Stimulated activated CD8-positive, alpha-beta memory T cell treated with anti-CD3 and anti-CD28 coated beads, Interleukin-12 subunit alpha, Interleukin-12 subunit beta, amount 100 ng/mL, for 1 hour (primary cell): ENCODE measurements around the gene PPP1R1A.

ENCODE experiments used
- DNase-seq: peaks from one replicate; pipeline ENCODE4 v3.0.0-alpha.2; 2020; ENCODE audit warnings: low read depth

PPP1R1A gene, protein sequence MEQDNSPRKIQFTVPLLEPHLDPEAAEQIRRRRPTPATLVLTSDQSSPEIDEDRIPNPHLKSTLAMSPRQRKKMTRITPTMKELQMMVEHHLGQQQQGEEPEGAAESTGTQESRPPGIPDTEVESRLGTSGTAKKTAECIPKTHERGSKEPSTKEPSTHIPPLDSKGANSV

DNA sequence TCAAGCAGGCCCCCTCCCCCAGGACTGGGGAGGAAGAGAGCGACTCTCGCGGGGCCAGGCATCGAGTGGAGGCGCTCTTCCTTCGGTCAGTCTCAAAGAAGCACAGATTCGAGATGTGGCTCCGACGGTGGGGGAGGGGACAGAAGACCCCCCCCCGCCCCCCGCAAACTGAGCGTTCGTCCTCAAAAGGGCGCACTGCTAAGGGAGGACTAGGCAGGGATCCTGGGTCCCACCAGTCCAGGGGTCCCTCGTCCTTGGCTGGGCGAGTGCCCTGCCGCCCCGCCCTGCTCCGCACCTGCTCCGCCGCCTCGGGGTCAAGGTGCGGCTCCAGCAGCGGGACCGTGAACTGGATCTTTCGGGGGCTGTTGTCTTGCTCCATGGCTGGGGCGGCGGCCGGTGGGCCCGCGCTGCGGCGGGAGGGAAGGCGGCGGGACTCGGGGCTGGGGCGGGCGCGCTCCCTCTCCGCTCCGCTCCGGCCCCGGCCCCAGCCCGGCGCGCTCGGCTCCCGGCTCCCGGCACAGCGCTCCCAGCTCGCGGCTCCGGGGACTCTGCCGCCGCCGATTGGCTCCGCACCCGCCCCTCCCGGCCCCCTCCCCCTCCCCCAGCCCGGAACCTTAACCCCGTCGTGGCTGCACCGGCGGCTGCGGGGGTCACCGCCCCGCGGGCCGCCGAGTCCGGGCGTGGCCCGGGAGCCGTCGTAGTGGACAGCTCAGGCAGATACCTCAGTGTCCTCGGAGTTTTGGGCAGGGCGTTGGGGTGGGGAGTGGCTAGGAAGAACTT lies at the start of gene PPP1R1A:
Gene PPP1R1A (minus strand): TSS at position 550 of the 780 bp plus-strand sequence. CDS start 171 bp downstream, at position 379.
- no peak for DNase-seq

DNA sequence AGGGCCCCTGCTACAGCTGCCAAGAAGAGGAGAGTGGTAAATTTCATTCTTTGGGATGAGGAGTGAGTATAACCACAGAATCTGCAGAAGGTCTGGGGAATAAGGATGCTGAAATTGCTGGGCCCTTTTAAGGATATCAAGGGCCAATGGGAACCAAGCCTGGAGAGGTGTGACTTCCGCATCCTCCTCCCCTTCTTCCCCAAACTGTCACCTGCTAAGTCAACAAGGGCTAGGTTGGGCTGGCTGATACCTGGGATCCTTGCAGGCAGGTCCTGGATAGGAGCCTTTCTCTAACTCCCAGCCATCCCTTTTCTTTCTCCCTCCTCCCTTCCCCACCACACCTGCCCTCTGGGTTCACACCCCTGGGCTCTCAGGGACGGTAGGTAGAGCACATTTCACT lies 46.3 kb upstream of the PPP1R1A start, which contains the start of gene LACRT:
Gene LACRT (minus strand): TSS at position 101 of the 400 bp plus-strand sequence. CDS start 54 bp downstream, at position 47.
- DNase-seq, result no peak

DNA sequence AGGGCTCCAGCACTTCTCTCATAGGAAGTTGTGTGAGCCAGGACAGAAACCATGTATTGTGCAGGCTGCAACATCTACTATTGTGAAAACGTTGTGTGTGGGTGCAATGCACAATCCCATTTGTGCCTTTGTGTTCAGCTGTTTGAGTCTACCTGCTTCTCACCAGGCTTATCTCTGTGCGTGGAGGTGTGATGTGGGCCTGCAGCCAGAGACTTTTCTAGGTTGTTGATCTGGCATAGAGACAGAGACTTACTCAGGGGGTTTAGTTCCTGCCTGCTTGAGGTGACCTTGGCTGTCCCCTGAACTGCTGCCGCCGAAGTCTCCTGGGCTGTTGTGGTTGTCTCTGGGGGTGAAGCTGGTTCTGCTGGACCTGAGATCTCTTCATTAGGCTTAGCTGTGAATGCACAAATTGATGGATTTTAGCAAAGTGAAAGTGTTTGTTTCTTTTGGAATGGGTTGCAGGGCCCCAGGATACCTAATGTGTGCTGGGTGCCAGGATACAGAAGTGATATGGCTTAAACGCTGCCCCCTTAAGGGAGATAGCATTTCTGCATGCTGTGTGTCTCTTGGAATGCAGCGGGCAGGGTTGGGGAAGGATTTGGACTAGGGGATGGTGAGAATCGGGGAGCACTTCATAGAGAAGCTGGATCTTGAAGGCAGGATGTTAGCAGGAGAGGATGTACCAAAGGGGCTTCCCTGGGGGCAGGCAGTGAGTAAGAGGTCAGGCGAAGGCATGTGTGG lies 43.7 kb upstream of the PPP1R1A start:
- no peak for DNase-seq

DNA sequence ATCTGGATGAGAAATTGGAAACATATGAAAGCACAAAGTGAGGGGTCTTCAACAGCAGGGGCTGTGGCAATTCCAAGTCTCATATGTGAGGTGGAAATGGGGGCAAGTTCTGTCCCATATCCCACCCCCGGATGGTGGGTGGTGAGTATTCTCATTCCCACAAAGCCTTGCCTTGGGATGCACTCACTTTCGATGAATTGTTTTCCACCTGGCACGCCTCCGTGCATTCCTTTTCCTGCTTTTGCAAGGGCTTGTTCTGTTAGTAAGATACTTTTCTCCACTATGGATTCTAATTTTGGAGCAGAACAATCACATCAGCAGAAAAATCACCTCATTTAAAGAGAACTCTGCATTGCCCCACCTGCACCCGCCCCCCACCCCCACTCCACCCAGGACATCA lies 43.1 kb upstream of the PPP1R1A start:
- DNase-seq, result no peak

DNA sequence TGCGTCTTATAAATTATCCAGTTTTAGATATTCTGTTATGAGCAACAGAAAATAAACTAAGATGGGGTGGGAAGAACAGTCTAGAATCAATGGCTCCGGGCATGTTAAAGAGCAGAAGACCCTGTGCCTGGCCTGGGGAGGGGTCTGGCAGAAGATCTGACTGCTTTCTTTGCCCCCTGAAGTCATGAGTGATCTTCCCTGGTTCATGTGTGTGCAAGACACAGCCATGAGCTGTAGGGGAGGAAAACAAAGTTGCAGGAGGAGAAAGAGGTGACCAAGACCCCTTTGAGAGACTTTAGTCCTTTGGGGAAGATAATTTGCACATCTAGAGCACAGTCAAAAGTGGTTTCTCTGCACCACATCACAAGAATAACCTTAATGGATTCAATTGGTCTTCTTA lies 41.5 kb upstream of the PPP1R1A start:
- DNase-seq, result no peak

DNA sequence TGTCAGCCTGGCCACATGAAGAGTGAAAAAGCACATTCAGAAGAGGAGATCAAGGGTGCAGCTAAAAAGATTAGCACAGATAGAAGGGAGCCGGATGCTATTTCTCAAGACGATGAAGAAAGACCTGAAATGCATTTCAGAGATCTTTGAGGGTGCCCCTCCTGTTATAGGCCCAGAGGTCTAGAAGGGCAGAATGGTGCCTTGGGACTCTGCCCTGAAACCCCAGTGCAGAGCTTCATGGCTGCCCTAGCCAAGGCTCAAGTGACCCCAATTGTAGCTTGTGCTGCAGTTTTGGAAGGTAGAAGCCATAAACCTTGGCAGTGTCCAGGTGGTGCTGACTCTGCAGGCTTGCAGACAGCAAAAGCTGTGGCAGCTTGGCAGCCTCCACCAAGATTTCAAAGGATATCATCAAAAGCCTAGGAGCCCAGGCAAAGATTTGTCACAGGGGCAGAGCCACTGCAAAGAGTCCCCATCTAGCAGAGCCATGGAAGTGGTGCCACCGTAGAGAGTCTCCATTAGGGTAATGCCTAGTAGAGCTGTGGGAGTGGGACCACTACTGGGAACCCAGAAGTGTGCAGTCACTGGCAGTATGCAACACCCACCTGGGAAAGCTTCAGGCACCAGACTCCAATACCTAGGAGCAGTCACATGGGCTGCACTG lies 39.9 kb upstream of the PPP1R1A start:
- DNase-seq, result no peak

DNA sequence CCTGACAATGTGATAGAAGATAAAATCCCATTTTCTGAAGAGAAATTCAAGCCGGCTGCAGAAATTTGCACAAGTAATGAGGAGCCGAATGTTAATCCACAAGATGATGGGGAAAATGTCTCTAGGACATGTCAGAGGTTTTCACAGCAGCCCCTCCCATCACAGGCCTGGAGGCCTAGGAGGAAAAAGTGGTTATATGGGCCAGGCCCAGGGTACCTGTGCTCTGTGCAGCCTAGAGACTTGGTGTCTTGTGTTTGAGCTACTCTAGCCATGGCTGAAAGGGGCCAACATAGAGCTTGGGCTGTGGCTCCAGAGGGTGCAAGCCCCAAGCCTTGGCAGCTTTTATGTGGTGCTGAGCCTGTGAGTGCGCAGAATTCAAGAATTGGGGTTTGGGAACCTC lies 38.8 kb upstream of the PPP1R1A start:
- DNase-seq, result no peak

DNA sequence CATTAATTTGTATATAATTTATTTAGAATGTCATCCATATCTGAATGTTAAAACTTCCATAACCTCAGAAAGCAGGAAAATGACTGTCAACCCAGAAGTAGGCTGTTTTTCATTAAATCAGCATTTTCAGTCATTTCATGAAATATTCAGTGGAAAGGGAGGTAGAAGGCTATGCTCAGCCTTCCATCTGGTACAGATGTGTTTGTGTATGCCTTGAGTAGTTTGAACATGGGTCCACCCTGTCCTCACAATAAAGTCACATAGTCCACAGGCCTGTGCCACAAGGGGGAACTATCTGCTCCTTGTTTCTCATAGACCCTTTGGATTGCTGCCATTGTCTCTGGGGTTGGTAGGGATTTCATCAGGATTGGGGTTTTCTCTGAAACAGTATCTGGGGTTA lies 37.1 kb upstream of the PPP1R1A start:
- DNase-seq, result no peak

DNA sequence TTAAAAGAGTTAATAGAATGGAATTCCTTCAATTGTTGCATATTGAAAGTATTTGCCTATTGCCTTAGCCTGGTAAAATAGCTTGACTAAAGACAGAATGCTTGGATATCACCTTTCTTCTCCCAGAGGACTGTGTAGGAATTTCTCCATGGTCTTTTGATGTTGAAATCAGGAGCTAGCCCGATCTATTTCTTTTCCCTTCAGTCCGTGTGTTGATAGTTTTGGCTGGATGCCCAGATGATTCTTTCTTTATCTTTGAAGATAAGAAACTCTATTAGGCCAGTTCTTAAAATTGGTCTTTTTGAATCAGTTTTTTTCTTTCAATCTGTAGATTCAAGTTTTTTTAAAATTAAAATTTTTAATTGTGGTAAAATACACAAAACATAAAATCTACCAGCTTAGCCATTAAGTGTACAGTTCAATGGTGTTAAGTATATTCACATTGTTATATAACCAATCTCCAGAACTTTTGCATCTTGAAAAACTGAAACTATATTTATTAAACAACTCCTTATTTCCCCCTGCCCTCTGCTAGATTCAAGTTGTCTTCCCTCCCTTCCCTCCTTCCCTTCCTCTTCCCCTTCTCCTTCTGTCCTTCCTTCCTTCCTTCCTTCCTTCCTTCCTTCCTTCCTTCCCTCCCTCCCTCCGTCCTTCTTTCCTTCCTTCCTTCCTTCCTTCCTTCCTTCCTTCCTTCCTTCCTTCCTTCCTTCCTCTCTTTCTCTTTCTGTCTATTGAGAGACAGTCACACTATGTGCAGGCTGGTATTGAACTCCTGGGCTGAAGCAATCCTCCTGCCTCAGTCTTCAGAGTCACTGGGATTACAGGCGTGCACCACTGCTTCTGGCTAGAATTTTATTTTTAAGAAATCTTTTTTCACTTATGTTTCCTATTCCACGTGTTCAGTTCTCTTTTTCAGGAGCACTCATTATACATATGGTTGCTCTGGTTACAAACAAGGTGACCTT lies 36.1 kb upstream of the PPP1R1A start:
- no peak for DNase-seq

DNA sequence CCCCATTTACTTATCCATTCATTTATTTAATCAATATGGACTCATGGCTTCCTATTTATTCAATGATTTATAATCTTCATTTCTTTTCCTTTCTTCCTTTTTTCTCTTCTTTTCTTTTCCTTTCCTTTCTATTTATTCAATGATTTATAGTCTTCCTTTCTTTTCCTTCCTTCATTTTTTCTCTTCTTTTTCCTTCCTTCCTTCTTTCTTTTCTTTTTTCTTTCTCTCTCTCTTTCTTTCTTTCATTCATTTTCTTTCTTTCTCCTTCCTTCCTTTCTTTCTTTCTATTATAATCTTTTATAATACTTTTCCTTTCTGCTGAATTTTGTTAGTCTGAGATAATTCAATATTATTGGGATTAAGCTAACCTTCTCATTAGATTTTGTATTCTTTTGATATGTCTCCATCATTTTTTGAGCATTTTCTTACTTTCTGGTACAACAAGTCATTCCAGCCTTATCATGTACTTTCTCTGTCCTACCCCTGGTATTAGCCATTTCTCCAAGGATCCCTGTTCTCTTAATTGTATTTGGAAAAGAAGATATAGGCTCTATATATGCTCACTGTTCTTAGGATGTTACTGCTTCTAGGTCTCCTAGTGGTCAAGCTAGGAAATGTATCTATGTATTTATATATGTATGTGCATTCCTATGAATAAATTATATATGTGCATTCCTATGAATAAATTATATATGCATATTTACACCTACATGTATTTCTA lies 34.2 kb upstream of the PPP1R1A start:
- DNase-seq, result no peak

DNA sequence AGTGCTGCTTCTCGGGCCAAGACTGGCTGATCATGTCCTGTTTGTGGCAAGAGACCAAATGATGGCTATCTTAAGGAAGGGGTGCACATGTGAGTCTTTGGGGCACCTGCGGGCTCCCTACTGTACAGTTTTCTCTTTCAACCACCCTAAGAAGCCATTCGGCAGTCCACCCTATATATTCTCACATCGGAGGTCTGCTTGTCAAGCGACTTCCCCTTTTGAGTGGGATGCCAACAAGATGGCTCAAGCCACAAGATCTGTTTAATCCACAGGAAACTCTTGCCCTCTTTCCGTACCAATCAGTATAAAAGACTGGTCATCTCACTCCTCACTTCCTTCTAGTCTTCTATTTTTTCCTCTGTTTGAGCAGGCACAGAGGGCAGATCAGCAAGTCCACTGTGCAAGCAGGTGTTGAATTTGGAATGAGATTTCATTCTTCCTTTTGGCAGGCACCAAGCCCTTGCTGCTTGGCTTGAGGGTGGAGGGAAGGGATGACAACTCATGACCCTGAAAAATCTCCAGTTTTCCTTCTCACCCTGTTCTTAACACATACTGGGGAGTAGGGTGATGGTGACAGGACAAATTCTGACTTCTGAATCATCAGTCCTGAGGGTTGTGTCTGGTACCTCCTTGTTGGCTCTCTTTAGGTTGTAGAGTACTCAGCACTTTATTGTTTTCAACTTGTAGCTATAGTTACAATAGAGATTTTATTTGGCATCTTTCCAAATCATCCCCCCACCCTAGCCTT lies 28.6 kb upstream of the PPP1R1A start:
- DNase-seq, result no peak

DNA sequence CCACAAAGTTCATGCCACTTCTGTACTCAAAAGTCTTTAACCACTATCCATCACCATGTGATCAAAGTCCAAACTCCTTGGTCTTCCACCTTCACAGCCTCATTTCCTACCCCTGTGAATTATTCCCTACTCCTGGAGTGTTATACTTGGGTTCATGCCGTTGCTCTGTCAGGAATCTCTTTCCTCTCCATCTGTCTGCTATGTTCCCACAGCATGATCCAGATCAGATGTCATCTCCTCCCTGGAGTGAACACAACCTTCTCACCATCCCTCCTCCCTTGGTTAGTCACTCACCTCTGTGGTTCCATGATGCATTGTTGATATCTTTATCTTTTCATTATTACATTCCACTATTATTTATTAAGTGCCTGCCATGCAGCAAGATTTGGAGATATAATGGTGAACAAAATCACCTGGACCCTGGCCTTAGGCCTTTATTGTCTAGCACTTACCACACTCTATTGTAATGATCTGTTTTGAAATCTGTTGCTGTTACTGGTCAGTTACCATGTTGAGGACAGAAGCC lies 23.8 kb upstream of the PPP1R1A start:
- no peak for DNase-seq

DNA sequence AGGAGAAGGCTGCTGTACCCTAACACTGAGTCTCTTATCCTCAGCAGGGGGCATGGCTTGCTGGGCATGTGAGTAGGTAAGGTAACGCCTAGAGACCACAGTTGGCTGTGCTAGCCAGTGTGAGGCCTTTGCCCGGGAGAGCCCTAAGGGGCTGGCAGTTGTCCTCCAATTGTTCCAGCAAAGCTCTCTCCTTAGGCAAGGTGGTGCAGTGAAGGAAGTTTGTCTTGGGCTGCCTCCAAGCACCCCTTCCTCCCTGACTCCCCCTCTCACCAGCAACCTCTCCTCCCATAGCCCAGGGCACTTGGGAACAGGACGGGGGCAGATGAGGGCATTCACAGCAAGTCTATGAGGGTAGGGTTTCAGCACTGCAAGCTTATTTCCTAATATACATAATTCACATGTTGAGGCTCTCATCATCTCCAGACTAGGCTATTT lies 23.3 kb upstream of the PPP1R1A start:
- no peak for DNase-seq

DNA sequence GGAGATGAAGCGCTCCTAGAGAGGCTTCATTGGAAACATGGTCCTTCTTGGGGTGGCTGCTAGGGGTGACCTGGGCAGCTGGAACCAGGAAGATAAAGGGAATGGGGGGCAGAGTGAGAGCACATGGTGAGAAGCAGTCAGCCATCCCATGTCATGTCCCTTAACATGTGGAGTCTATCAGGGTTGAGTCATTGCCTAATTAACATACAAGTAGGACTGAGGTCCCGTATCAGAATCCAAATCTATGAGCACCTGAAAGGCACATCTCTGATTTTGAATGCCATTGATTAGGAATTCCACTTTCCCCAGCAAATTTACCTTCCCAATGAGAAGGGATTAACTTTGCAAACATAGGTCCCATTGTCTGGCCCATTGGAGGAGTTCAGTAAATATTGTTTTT lies 20.3 kb upstream of the PPP1R1A start:
- DNase-seq, result no peak

DNA sequence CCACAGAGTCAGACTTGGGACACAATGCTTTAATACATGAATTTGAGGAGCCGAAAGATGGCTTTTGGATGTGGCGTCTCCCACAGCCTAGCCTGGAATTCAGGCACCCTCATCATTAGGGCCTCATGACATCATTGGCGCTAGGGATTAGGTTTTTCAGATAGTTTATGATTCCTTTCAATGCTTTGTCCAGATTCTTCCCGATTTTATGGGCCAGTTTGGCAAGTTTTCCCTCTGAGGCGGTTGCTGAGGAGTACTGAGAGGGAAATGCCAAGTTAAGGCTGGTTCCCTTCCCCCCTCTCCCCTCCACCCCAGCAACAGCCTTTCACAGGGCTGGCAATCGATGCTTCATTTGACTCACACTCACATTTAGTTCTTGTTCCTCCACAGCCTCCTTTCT lies 19.7 kb upstream of the PPP1R1A start:
- DNase-seq, result no peak

DNA sequence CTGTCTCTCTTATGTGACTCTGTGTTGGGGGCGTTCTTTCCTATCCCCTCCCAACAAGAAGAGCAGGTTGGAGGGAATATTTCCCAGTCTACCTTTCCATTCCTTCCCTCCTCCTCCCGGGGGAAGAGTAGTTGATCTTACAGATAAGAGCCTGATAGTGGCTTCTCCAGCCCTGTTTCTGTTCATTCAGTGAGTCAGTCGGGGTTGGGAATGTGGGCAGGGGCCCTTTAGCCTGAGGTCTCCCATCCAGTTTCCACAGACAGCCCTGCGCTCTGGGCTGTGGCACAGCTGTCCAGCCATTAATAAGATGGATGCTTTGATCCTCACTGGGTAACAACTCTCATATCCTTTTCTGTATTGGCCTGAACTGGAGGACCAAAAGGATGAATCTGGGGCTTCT lies 18.1 kb upstream of the PPP1R1A start:
- DNase-seq, result no peak

DNA sequence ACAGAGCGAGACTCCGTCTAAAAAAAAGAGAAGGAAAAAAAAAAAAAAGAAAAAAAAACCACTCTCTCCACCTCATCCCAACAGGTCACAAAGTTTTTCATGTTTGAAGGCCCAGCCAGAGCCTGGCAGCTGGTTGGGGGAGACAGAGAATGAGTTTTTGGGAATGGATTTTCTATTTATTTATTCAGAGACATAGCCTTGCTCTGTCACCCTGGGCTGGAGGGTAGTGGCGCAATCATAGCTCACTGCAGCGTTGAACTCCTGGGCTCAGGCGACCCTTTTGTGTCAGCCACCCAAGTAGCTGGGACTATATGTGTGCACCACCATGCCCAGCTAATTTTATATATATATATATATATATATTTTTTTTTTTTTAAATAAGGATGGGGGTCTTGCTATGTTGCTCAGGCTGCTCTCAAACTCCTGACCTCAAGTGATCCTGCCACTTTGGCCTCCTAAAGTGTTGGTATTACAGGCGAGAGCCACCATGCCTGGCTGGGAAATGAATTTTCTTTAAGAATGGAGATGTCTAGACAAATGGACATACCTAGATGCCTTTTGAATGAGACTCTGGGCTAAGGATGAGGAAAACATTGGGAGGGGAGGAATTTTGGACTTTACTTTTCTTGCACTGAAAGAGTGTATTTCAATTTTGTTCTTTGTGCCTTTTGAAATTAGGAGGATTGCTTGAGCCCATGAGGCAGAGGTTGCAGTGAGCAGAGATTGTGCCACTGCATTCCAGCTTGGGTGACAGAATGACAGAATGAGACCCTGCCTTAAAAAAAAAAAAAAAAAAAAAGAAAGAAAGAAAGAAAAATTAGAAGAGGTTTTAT lies 16.9 kb upstream of the PPP1R1A start:
- DNase-seq, result no peak

DNA sequence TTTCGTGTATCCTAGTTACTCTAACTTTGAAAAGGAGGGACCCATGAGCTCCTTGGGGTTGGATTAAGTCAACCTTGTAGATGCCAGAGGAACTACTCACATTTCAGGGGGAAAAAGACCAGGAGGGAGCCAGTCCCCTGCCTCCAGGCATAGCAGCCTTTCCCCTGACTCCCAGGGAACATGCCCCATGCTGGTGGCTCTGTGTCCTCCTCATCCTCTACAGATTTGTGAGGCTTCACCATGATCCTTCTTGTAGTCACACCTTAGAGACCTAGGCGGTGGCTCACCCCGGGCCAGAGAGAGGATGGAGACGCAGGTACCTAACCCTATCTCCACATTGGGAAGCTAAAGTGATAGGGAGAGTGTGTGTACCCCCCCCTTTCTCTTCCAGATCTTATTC lies 16.0 kb upstream of the PPP1R1A start:
- no peak for DNase-seq

DNA sequence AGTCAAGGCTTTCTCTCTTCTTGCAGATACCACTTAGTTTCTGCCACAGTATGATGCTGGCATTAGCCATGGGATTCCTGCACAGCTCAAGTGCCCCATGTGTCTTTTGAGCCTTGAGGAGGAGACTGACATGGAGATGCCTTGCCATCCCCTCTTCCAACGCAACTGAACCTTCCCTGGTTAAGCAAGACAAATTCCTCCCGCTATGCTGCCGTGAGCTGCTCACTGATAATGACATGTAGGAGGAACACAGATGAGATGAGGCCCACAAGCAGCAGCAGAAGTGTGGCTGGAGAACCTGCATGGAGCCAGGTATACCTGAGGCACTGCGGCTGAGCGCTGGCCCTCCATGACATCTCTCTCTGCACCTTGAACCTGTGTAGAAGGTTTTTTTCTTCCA lies 15.4 kb upstream of the PPP1R1A start:
- no peak for DNase-seq
